Pancreas (tissue), 10 donors: Measurements from ENCODE around the gene CFAP54. TPM values are rescaled to one million over a fixed set of nuclear protein-coding genes. Genes with fewer than 3 reads are reported as not detected.
A peak's percentile ranks its signal among the peaks of the same experiment; 100 is the strongest.
"Not testable (repeated sequence)": the region's sequence is repeated elsewhere in the genome, so short reads cannot be mapped to it uniquely, and the experiment has no call there.

Experiments
- ATAC-seq, 4 donors: fragments of 200-7000 bp; cut with Tn5 transposase; one replicate each; pipeline versions ENCODE4 v1.8.0 to v1.9.1; 2020; ENCODE audit warnings: mild to moderate bottlenecking in 4 of 4, moderate library complexity in 4 of 4
- DNase-seq, 6 donors: peaks; one replicate each; pipeline ENCODE4 v3.0.0-alpha.2; 2020
- FAIRE-seq: peaks from 2 replicates; lab custom pipeline; 2012; peaks lifted over from hg19 to GRCh38; lab: Jason Lieb, UNC
- H3K27ac ChIP-seq, 4 donors: fragments of 200-600 bp; sonication (generic); 1 replicate in 3 of 4; 2 replicates in 1 of 4; pipeline versions ENCODE4 v1.5.0 to v1.8.0; 2020
- H3K27me3 ChIP-seq, 4 donors: fragments of 200-600 bp; one replicate each; pipeline ENCODE4 v1.8.0; 2021
- H3K36me3 ChIP-seq, 3 donors: fragments of 200-600 bp; sonication (generic) in 1 of 3; one replicate each; pipeline versions ENCODE4 v1.5.0 to v1.8.0; 2020 to 2021
- H3K4me1 ChIP-seq, 3 donors: fragments of 200-600 bp; one replicate each; pipeline ENCODE4 v1.8.0; 2021
- H3K4me3 ChIP-seq, 4 donors: fragments of 200-600 bp; sonication (generic) in 2 of 4; one replicate each; pipeline versions ENCODE4 v1.5.0 to v1.8.0; 2020 to 2021
- H3K9me3 ChIP-seq, 4 donors: fragments of 200-600 bp; one replicate each; pipeline ENCODE4 v1.8.0; 2021
- CTCF ChIP-seq, 4 donors: fragments of 200-600 bp; sonication (generic) in 3 of 4; IDR thresholded peaks; one replicate each; pipeline versions ENCODE4 v1.5.0 to v1.8.0; 2021; ENCODE audit warnings: antibody characterized with exemption in 4 of 4
- WGBS, 2 donors: extraction: QIAGEN DNeasy Blood & Tissue Kit; methylation state at CpG; one replicate each; pipeline ENCODE4 v1.1.7; 2013; 5-methylcytosine and 5-hydroxymethylcytosine counted together
- intact Hi-C, 3 donors: fragments of 100-400 bp; cut with DNase I; formaldehyde crosslinking; loops; one replicate each; pipeline versions ENCODE4 v1.11.1 to v1.14.2; 2022
- polyA plus RNA-seq, 2 donors: library from polyadenylated mRNA; stranded (reverse); fragments of 200-250 nt; gene quantifications; one replicate each; pipeline ENCODE4 v1.2.3, GENCODE V29; 2013
- total RNA-seq, 6 donors: library from RNA; stranded (reverse); fragmentation: NEBNext Ultra II Directional in 4 of 6; extraction: Animal tissue kit (Norgen Biotek cat#: 25700) in 4 of 6; gene quantifications; one replicate each; pipeline versions ENCODE4 v1.2.1 to v1.2.4, GENCODE V29; 2021 to 2023
- donor health status: healthy with polysubstance abuse.
- donor health status: DM: no; HTN: no; CAD: no; lungs with moderate emphysema.
- donor health status: DM: no; HTN: no; CAD: no.
- donor health status: control.
- donor health status: control.
- donor health status: Bipolar disorder and iron deficiency.
- donor health status: DM: yes; HTN: yes; CAD: no.
- donor health status: DM: no; HTN: no; CAD: no.
- donor health status: DM: no; HTN: no; CAD: no.
- donor health status: DM: yes; HTN: yes; CAD: no.

CFAP54 gene
- total and polyA plus RNA-seq, 8 donors = 0.02 to 0.21 (median 0.11) TPM

GRCh38 chr12:96578526-96579125 is 89.2 kb downstream of the CFAP54 start:
- H3K4me1 ChIP-seq = no peaks in the 10 kb centered on the region
- TF ChIP-seq CTCF (IDR thresholded peaks at IDR 0.05) = peak in 3 of 4 donors; percentile 29 to 45 (median 41)
- DNase-seq (no peak), FAIRE-seq (peak; percentile 92), ATAC-seq (peak in 3 of 4 donors; percentile 78 to 83 (median 81))
- H3K4me3 ChIP-seq = no peak overlapping the region
- H3K27me3 ChIP-seq = peaks cover 0 to 3% (median 0%) of the 10 kb centered on the region in 4 donors
- intact Hi-C loops = no loop called here
- H3K27ac ChIP-seq = no peak overlapping the region
- H3K9me3 ChIP-seq = no peaks in the 10 kb centered on the region
- 1 to 3% methylated on average over 3 of the region's 3 CpGs for WGBS, 2 donors
- no peaks in the 10 kb centered on the region for H3K36me3 ChIP-seq

- H3K27me3 ChIP-seq = no peaks in the 10 kb centered on the region
- no peaks in the 10 kb centered on the region for H3K9me3 ChIP-seq
- ATAC-seq (no peak), DNase-seq (no peak), FAIRE-seq (no peak)
- H3K27ac ChIP-seq = no peak overlapping the region
- intact Hi-C loops = no loop called here
- no peak overlapping the region for H3K4me3 ChIP-seq
- H3K4me1 ChIP-seq = no peaks in the 10 kb centered on the region
- 61 to 71% methylated on average over 1 of the region's 1 CpG for WGBS, 2 donors
- no peak for TF ChIP-seq CTCF (IDR thresholded peaks at IDR 0.05)
- H3K36me3 ChIP-seq = no peaks in the 10 kb centered on the region
These were observed 96.6 kb downstream of the CFAP54 start for GRCh38 chr12:96585977-96586376.

- intact Hi-C loops = no loop called here
- no peak overlapping the region for H3K27ac ChIP-seq
- H3K4me1 ChIP-seq = no peaks in the 10 kb centered on the region
- DNase-seq = no peak
- TF ChIP-seq CTCF (IDR thresholded peaks at IDR 0.05) = no peak
- no peaks in the 10 kb centered on the region for H3K27me3 ChIP-seq
- H3K9me3 ChIP-seq = no peaks in the 10 kb centered on the region
- FAIRE-seq = no peak
- 37 to 39% methylated on average over 2 of the region's 2 CpGs for WGBS, 2 donors
- ATAC-seq = no peak
- H3K36me3 ChIP-seq = no peaks in the 10 kb centered on the region
- no peak overlapping the region for H3K4me3 ChIP-seq
These were observed 98.3 kb downstream of the CFAP54 start for GRCh38 chr12:96587691-96588090.

GRCh38 chr12:96590970-96591369 is 101.6 kb downstream of the CFAP54 start:
- no peak for ATAC-seq
- H3K36me3 ChIP-seq = no peaks in the 10 kb centered on the region
- no peak for TF ChIP-seq CTCF (IDR thresholded peaks at IDR 0.05)
- H3K9me3 ChIP-seq = no peaks in the 10 kb centered on the region
- no peak for DNase-seq
- no peaks in the 10 kb centered on the region for H3K27me3 ChIP-seq
- no peak for FAIRE-seq
- intact Hi-C loops = no loop called here
- H3K27ac ChIP-seq = no peak overlapping the region
- 69 to 73% methylated on average over 4 of the region's 4 CpGs for WGBS, 2 donors
- H3K4me3 ChIP-seq = no peak overlapping the region
- H3K4me1 ChIP-seq = no peaks in the 10 kb centered on the region

- H3K36me3 ChIP-seq, H3K27me3 ChIP-seq, H3K9me3 ChIP-seq, intact Hi-C loops, H3K4me1 ChIP-seq, FAIRE-seq, H3K27ac ChIP-seq, H3K4me3 ChIP-seq, ATAC-seq, DNase-seq: not testable (repeated sequence)
- WGBS, 2 donors = 82 to 87% methylated on average over 3 of the region's 3 CpGs
These were observed 115.0 kb downstream of the CFAP54 start for GRCh38 chr12:96604374-96604773.
